ENCODE measurements around the gene DOK7.

Gene DOK7

DNA sequence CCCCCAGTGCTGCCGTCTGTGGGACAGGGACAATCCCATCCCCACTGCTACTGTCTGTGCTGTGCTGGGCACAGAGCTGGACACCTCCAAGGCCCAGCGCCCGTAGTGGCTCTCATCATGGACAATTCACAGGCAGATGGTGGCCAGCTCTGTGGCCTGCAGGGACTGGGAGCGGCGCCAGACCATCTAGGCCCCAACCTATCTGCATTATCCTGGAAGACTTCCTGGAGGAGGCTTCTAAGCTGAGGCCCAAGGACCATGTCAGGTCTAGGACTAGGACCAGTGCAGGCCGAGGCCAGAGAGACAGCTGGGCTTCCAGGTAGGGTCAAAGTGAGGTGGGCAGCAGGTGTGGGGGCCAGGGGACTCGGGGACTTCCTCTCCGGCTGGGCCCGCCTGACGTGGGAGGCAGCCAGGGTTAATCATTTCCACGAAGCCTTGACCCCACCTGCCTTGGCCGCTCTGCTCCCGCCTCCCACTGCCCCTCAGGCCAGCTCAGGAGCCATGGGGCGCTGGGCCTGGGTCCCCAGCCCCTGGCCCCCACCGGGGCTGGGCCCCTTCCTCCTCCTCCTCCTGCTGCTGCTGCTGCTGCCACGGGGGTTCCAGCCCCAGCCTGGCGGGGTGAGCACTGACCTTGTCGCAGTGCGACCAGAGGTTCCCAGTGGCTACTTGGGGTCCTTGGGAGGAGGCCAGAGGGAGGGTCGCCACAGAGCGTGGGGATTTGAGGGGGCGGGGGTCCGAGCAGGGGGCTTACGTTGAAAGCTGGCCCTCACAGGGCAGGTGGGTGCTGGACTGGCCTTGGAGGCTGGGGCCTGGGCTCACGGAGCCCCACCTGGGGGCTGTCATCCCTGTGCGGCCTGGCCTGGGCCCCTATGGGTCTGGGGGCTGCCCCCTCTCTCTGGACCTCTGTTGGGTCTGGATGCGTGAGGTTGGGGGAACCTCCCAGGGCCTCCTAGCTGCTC is 21.3 kb upstream of the DOK7 start, which contains the start of gene HGFAC:
Gene HGFAC, plus strand, starts transcription at position 468 of the 959 bp plus-strand sequence. Its CDS starts 34 bp downstream, at position 502.
- TF ChIP-seq SPI1 (IDR thresholded peaks at IDR 0.05; ENCODE audit: low read depth, low read length) (no peak), PAX5 (IDR thresholded peaks at IDR 0.05; ENCODE audit: insufficient read depth, low read length, severe bottlenecking) (no peak), POU2F2 (IDR thresholded peaks at IDR 0.05; ENCODE audit: low read depth, low read length) (no peak), TAF1 (IDR thresholded peaks at IDR 0.05; ENCODE audit: low read depth, low read length) (no peak), POLR2AphosphoS5 (IDR thresholded peaks at IDR 0.05; ENCODE audit: low read depth, low read length) (no peak)
- DNase-seq (ENCODE audit: insufficient read length, low spot score) (no peak), FAIRE-seq (no peak)

- FAIRE-seq = no peak
- DNase-seq (ENCODE audit: insufficient read length, low spot score) = no peak
- TF ChIP-seq POLR2A (IDR thresholded peaks at IDR 0.05; ENCODE audit: low read depth, low read length) (no peak), POLR2AphosphoS5 (IDR thresholded peaks at IDR 0.05; ENCODE audit: low read depth, low read length) (no peak), SPI1 (IDR thresholded peaks at IDR 0.05; ENCODE audit: low read depth, low read length) (no peak), TAF1 (IDR thresholded peaks at IDR 0.05; ENCODE audit: low read depth, low read length) (no peak), POU2F2 (IDR thresholded peaks at IDR 0.05; ENCODE audit: low read depth, low read length) (no peak), PAX5 (IDR thresholded peaks at IDR 0.05; ENCODE audit: insufficient read depth, low read length, severe bottlenecking) (no peak)
Measured at GRCh38 chr4:3442460-3442958, 20.6 kb upstream of the DOK7 start.

DNA sequence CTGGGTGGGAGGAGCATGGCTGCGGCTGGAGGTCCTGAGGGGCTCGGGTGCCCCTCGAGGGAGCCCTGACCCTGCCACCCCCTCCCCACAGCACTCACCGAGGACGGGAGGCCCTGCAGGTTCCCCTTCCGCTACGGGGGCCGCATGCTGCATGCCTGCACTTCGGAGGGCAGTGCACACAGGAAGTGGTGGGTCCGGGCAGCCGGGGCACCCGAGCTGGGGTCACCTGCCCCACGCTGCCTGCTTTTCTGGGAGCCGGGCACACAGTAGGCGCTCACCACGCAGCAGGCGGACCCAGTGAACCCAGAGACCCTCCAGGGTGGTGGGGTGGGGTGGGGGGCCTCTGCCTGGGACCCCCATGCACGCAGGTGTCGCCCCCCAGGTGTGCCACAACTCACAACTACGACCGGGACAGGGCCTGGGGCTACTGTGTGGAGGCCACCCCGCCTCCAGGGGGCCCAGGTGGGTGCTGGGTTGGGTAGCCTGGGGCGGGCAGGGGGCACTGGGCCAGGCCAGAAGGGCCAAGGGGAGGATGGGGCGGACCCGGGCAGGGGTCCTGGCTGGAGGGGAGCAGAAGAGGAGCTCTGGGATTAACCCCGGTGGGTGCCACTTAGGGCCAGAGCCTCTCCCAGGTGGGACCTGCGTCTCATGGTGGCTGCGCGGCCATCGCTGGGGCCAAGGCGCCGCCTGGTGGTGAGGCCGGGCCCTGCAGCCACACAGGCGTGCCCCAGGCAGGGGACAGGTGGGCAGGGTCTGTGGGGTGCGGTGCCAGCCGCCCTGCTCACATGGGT is 20.0 kb upstream of the DOK7 start:
- TF ChIP-seq POU2F2 (IDR thresholded peaks at IDR 0.05; ENCODE audit: low read depth, low read length) (no peak), SPI1 (IDR thresholded peaks at IDR 0.05; ENCODE audit: low read depth, low read length) (no peak), TAF1 (IDR thresholded peaks at IDR 0.05; ENCODE audit: low read depth, low read length) (no peak), PAX5 (IDR thresholded peaks at IDR 0.05; ENCODE audit: insufficient read depth, low read length, severe bottlenecking) (no peak), POLR2AphosphoS5 (IDR thresholded peaks at IDR 0.05; ENCODE audit: low read depth, low read length) (no peak), POLR2A (IDR thresholded peaks at IDR 0.05; ENCODE audit: low read depth, low read length) (no peak)
- FAIRE-seq = peak; percentile 89
- peak; percentile 100 for DNase-seq (ENCODE audit: insufficient read length, low spot score)

GRCh38 chr4:3443750-3444309 is 19.3 kb upstream of the DOK7 start:
- TF ChIP-seq POU2F2 (IDR thresholded peaks at IDR 0.05; ENCODE audit: low read depth, low read length) = no peak
- no peak for TF ChIP-seq POLR2A (IDR thresholded peaks at IDR 0.05; ENCODE audit: low read depth, low read length)
- TF ChIP-seq SPI1 (IDR thresholded peaks at IDR 0.05; ENCODE audit: low read depth, low read length) = no peak
- no peak for TF ChIP-seq POLR2AphosphoS5 (IDR thresholded peaks at IDR 0.05; ENCODE audit: low read depth, low read length)
- TF ChIP-seq PAX5 (IDR thresholded peaks at IDR 0.05; ENCODE audit: insufficient read depth, low read length, severe bottlenecking) = no peak
- no peak for TF ChIP-seq TAF1 (IDR thresholded peaks at IDR 0.05; ENCODE audit: low read depth, low read length)
- DNase-seq (ENCODE audit: insufficient read length, low spot score) (no peak), FAIRE-seq (no peak)

DNA sequence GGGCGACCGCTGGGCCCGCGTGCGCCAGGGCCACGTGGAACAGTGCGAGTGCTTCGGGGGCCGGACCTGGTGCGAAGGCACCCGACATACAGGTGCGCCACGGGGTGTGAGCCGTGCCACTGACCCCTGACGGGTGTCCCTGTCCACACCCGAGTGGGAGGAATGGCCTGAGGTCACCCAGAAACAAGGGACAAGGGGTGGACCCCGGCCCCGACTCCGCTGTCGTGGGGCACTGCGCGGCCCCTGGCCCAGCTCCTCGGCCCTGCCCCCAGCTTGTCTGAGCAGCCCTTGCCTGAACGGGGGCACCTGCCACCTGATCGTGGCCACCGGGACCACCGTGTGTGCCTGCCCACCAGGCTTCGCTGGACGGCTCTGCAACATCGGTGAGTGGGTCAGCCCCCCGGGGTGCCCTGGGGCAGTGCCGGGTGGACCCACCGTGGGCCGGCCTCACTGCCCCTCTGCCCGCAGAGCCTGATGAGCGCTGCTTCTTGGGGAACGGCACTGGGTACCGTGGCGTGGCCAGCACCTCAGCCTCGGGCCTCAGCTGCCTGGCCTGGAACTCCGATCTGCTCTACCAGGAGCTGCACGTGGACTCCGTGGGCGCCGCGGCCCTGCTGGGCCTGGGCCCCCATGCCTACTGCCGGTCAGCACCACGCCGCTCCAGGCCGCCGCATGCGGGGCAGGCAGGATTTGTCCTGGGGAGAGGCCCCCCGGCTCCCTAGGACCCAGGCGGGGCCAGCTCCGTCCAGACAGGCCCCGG is 18.6 kb upstream of the DOK7 start:
- FAIRE-seq (no peak), DNase-seq (ENCODE audit: insufficient read length, low spot score) (no peak)
- TF ChIP-seq TAF1 (IDR thresholded peaks at IDR 0.05; ENCODE audit: low read depth, low read length) (no peak), PAX5 (IDR thresholded peaks at IDR 0.05; ENCODE audit: insufficient read depth, low read length, severe bottlenecking) (no peak), POU2F2 (IDR thresholded peaks at IDR 0.05; ENCODE audit: low read depth, low read length) (no peak), POLR2AphosphoS5 (IDR thresholded peaks at IDR 0.05; ENCODE audit: low read depth, low read length) (no peak), SPI1 (IDR thresholded peaks at IDR 0.05; ENCODE audit: low read depth, low read length) (no peak), POLR2A (IDR thresholded peaks at IDR 0.05; ENCODE audit: low read depth, low read length) (no peak)

- DNase-seq (ENCODE audit: insufficient read length, low spot score) = no peak
- TF ChIP-seq POU2F2 (IDR thresholded peaks at IDR 0.05; ENCODE audit: low read depth, low read length) (no peak), SPI1 (IDR thresholded peaks at IDR 0.05; ENCODE audit: low read depth, low read length) (no peak), PAX5 (IDR thresholded peaks at IDR 0.05; ENCODE audit: insufficient read depth, low read length, severe bottlenecking) (no peak), POLR2AphosphoS5 (IDR thresholded peaks at IDR 0.05; ENCODE audit: low read depth, low read length) (no peak), POLR2A (IDR thresholded peaks at IDR 0.05; ENCODE audit: low read depth, low read length) (no peak), TAF1 (IDR thresholded peaks at IDR 0.05; ENCODE audit: low read depth, low read length) (no peak)
- FAIRE-seq = no peak
Measured at GRCh38 chr4:3445111-3445820, 17.8 kb upstream of the DOK7 start.

- DNase-seq (ENCODE audit: insufficient read length, low spot score) = no peak
- no peak for FAIRE-seq
- TF ChIP-seq PAX5 (IDR thresholded peaks at IDR 0.05; ENCODE audit: insufficient read depth, low read length, severe bottlenecking) (no peak), POLR2A (IDR thresholded peaks at IDR 0.05; ENCODE audit: low read depth, low read length) (no peak), POLR2AphosphoS5 (IDR thresholded peaks at IDR 0.05; ENCODE audit: low read depth, low read length) (no peak), SPI1 (IDR thresholded peaks at IDR 0.05; ENCODE audit: low read depth, low read length) (no peak), TAF1 (IDR thresholded peaks at IDR 0.05; ENCODE audit: low read depth, low read length) (no peak), POU2F2 (IDR thresholded peaks at IDR 0.05; ENCODE audit: low read depth, low read length) (no peak)
Measured at GRCh38 chr4:3445829-3446545, 17.1 kb upstream of the DOK7 start.
